Glutamatergic neuron (in vitro differentiated cells): ENCODE results near the gene CLTCL1. TPM values are rescaled to one million over a fixed set of nuclear protein-coding genes. Genes with fewer than 3 reads are reported as not detected.

Source experiments
- DNase-seq: peaks from one replicate; pipeline ENCODE4 v3.0.0; 2022
- H3K27ac Mint-ChIP-seq: one replicate; pipeline ENCODE4 v1.8.0; 2020; ENCODE audit warnings: mild to moderate bottlenecking, mixed read lengths, inconsistent platforms; ENCODE audit not compliant: unreplicated experiment
- H3K27me3 Mint-ChIP-seq: one replicate; pipeline ENCODE4 v1.8.0; 2020; ENCODE audit warnings: mild to moderate bottlenecking, moderate library complexity, mixed read lengths, inconsistent platforms; ENCODE audit not compliant: unreplicated experiment
- H3K36me3 Mint-ChIP-seq: one replicate; pipeline ENCODE4 v1.8.0; 2020; ENCODE audit warnings: mild to moderate bottlenecking, mixed read lengths, inconsistent platforms; ENCODE audit not compliant: unreplicated experiment
- H3K4me1 Mint-ChIP-seq: one replicate; pipeline ENCODE4 v1.8.0; 2020; ENCODE audit warnings: mild to moderate bottlenecking, low read depth, mixed read lengths, inconsistent platforms; ENCODE audit not compliant: unreplicated experiment
- H3K4me3 Mint-ChIP-seq: one replicate; pipeline ENCODE4 v1.8.0; 2020; ENCODE audit warnings: mild to moderate bottlenecking, mixed read lengths, inconsistent platforms; ENCODE audit not compliant: unreplicated experiment
- H3K9me3 Mint-ChIP-seq: one replicate; pipeline ENCODE4 v1.8.0; 2020; ENCODE audit warnings: mild to moderate bottlenecking, moderate library complexity, mixed read lengths, inconsistent platforms; ENCODE audit not compliant: unreplicated experiment
- total RNA-seq: library from RNA; stranded (reverse); fragmentation: NEBNext Ultra II Directional; extraction: Animal tissue kit (Norgen Biotek cat#: 25700); gene quantifications from one replicate; pipeline ENCODE4 v1.2.1, GENCODE V29; 2021; ENCODE audit not compliant: unreplicated experiment
- TF ChIP-seq, protein P1 (sequence below): fragments of 200-600 bp; sonication (generic); IDR thresholded peaks from one replicate; pipeline ENCODE4 v1.5.0; 2021; ENCODE audit not compliant: partially characterized antibody, unreplicated experiment

The CLTCL1 gene
- total RNA-seq, 1 donor from 2014 or later, result 11.8 TPM

DNA sequence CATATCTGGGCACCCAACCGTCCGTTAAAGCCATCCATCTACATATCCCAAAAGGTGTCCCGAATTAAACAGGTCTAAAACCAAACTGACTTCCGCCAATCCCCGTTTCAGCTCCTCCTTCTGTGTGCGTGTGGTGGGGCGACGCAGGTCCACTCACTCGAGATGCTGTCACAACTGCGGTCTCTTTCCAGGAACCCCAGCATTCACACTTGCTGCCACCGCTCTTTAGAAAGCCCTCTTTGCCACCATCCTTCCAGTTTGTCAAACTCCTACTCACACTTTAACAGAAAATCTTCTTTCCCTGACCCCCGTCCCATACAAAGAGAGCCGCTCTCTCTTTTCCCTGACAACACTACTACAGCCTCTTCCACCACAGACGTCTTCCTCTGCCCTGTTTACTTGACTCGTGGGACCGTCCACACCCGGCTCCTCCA, 147.5 kb downstream of the CLTCL1 start:
- Mint-ChIP-seq H3K4me1 (peaks cover 12% of the 10 kb centered on the region), H3K36me3 (peaks cover 5% of the 10 kb centered on the region), H3K9me3 (peaks cover 12% of the 10 kb centered on the region), H3K4me3 (peak overlapping the region; percentile 100), H3K27ac (peak overlapping the region; percentile 60), H3K27me3 (peaks cover 8% of the 10 kb centered on the region)
- no peak for DNase-seq
- TF ChIP-seq, protein P1, sequence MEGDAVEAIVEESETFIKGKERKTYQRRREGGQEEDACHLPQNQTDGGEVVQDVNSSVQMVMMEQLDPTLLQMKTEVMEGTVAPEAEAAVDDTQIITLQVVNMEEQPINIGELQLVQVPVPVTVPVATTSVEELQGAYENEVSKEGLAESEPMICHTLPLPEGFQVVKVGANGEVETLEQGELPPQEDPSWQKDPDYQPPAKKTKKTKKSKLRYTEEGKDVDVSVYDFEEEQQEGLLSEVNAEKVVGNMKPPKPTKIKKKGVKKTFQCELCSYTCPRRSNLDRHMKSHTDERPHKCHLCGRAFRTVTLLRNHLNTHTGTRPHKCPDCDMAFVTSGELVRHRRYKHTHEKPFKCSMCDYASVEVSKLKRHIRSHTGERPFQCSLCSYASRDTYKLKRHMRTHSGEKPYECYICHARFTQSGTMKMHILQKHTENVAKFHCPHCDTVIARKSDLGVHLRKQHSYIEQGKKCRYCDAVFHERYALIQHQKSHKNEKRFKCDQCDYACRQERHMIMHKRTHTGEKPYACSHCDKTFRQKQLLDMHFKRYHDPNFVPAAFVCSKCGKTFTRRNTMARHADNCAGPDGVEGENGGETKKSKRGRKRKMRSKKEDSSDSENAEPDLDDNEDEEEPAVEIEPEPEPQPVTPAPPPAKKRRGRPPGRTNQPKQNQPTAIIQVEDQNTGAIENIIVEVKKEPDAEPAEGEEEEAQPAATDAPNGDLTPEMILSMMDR, result no peak

DNA sequence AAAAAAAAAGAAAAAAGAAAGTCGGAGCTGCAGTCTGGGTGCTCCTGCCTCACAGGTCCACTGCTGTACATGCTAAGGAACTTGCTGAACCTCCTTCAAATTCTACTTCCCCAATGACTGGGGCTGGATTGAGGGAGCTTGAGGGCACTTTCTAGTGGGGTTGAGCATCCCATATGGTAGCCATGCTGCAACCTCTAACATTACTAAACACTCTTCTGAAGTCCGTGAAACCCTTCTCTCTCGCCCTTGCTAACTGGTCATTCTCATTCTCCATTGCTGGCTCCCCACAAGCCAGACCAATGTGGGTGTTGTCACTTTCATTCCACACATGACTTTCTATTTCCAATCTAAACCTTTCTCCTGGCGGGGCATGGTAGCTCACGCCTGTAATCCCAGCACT, 148.3 kb downstream of the CLTCL1 start:
- Mint-ChIP-seq H3K36me3 (peaks cover 5% of the 10 kb centered on the region), H3K9me3 (peaks cover 12% of the 10 kb centered on the region), H3K27ac (no peak overlapping the region), H3K4me3 (peak overlapping the region; percentile 100), H3K27me3 (peaks cover 8% of the 10 kb centered on the region), H3K4me1 (peaks cover 12% of the 10 kb centered on the region)
- TF ChIP-seq, protein P1, result no peak
- DNase-seq, result no peak

DNA sequence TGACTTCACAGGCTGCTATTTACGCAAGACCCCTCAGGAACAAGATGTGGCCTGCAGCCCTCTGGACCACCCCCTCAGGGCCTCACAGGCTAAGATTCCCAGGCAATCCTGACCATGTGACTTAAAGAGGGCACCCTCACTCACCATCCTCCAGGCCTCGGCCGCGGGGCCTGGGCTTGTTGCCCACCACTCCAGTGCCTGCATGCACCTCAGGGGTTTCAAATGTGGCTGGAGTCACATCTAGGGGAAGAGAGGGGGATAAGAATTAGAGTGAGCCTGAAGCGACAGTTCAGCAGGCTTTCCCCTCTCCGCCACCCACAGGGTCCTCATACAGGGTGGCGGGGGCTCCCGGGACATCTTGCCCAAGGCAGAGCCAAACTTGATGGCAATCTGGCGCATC, 149.1 kb downstream of the CLTCL1 start:
- Mint-ChIP-seq H3K4me1 (peaks cover 12% of the 10 kb centered on the region), H3K27me3 (peaks cover 8% of the 10 kb centered on the region), H3K9me3 (peaks cover 10% of the 10 kb centered on the region), H3K27ac (no peak overlapping the region), H3K4me3 (peak overlapping the region; percentile 55), H3K36me3 (peaks cover 5% of the 10 kb centered on the region)
- DNase-seq, result no peak
- TF ChIP-seq, protein P1, result no peak

DNA sequence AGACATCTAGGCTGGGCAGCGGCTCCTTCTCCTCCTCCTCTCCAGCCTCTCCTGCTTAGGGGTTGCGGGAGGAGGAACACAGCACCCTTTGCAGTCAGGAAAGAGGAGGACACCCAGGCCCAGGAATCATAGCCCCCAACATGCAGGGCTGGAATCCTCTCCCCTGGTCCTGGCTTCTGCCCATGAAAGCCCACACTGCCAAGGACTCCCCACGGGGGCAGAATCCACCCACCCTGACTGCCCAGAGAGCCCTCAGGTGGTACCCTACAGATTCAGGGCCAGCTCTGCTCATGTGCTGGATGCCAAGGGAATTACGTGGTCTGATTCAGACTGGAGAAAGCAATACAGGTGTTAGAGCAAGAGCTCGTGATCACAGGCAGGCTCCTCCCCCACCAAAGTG, 151.5 kb downstream of the CLTCL1 start:
- peaks cover 8% of the 10 kb centered on the region for H3K4me1 Mint-ChIP-seq

DNA sequence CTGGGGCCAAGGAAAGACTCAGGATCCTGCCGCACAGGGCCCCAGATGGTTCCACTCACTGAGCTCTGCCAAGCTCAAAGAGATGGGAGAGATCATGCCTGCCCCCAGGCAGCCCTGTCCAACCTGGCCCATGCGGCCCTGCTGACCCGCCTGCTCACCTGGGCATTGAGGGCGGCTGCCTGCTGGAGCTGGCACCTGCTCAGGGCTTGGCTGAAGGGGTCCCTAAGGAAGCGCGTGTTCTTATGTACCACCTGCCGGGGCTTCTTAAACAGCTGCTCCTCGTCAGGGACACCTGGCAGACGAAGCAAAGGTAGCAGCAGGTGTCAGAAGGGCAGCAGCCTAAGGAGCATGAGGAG, 152.5 kb downstream of the CLTCL1 start:
- TF ChIP-seq, protein P1, result no peak
- Mint-ChIP-seq H3K9me3 (peaks cover 8% of the 10 kb centered on the region), H3K27me3 (peaks cover 10% of the 10 kb centered on the region), H3K4me3 (no peak overlapping the region), H3K36me3 (peaks cover 10% of the 10 kb centered on the region), H3K4me1 (peaks cover 2% of the 10 kb centered on the region), H3K27ac (no peak overlapping the region)
- DNase-seq, result no peak

More for the DNA sequence above, 151.5 kb downstream of the CLTCL1 start:
- Mint-ChIP-seq H3K27me3 (peaks cover 9% of the 10 kb centered on the region), H3K36me3 (peaks cover 10% of the 10 kb centered on the region), H3K4me3 (no peak overlapping the region), H3K27ac (no peak overlapping the region), H3K9me3 (peaks cover 14% of the 10 kb centered on the region)
- TF ChIP-seq, protein P1, result no peak
- DNase-seq, result no peak
